Loucy (cell line): ENCODE measurements around the gene CSNK1G1.

ENCODE experiments used
- EZH2phosphoT487 ChIP-seq: fragments of 200-600 bp; IDR thresholded peaks from 2 replicates; pipeline ENCODE4 v1.6.1; 2018; ENCODE audit warnings: antibody characterized with exemption, mild to moderate bottlenecking, moderate library complexity, borderline replicate concordance
- TF ChIP-seq, protein P1 (sequence below): fragments of 200-600 bp; sonication (generic); conservative IDR thresholded peaks from 2 replicates; pipeline ENCODE4 v1.5.1; 2014; ENCODE audit warnings: mild to moderate bottlenecking, antibody characterized with exemption, low read length

DNA sequence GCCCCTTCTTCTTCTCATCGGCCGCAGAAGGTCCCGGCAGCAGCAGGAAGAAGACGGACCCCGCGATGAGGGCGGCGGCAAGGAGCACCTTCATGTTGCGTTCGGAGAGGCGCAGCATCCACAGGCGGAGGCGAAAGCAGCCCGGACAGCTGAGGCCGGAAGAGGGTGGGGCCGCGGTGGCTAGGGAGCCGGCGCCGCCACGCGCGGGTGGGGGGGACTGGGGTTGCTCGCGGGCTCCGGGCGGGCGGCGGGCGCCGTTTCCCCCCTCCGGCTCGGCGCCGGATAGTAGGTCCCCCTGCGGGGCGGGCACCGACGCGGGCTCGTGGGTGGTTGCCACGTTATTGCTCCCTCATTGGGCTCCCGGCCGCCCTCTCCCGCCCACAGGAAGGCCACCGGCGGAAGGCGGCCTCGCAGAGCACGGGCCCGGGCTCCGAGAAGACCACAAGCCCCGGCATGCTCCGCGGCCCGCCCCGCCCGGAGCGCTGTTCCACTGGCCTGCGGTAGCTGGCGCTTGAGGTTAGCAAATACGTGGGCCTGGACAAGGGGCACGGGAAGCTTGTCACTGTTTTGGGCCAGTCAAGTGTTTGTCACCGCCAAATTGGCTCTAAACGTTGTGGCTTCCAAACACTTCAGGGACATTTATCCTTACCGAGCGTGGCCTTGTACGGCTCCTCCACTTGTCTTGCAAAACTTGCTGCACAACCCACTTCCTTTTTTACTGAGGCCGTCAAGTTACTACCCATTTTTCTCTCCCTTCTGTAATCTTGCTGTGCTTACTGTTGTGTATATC, 192.9 kb downstream of the CSNK1G1 start, which contains the start of gene PPIB:
- TF ChIP-seq, protein P1, sequence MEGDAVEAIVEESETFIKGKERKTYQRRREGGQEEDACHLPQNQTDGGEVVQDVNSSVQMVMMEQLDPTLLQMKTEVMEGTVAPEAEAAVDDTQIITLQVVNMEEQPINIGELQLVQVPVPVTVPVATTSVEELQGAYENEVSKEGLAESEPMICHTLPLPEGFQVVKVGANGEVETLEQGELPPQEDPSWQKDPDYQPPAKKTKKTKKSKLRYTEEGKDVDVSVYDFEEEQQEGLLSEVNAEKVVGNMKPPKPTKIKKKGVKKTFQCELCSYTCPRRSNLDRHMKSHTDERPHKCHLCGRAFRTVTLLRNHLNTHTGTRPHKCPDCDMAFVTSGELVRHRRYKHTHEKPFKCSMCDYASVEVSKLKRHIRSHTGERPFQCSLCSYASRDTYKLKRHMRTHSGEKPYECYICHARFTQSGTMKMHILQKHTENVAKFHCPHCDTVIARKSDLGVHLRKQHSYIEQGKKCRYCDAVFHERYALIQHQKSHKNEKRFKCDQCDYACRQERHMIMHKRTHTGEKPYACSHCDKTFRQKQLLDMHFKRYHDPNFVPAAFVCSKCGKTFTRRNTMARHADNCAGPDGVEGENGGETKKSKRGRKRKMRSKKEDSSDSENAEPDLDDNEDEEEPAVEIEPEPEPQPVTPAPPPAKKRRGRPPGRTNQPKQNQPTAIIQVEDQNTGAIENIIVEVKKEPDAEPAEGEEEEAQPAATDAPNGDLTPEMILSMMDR = peak; percentile 61
- TF ChIP-seq EZH2phosphoT487 = no peak
